Type B pancreatic cell (in vitro differentiated cells): ENCODE data around the gene DLGAP4. TPM values are rescaled to one million over a fixed set of nuclear protein-coding genes. Genes with fewer than 3 reads are reported as not detected.

ENCODE experiments used
- DNase-seq: peaks from one replicate; pipeline ENCODE4 v3.0.0; 2021; ENCODE audit warnings: mixed read lengths; ENCODE audit not compliant: unreplicated experiment; ENCODE audit errors: extremely low spot score
- H3K27ac Mint-ChIP-seq: 2 replicates; pipeline ENCODE4 v1.8.0; 2021; ENCODE audit warnings: mild to moderate bottlenecking, mixed read lengths
- H3K27me3 Mint-ChIP-seq: 2 replicates; pipeline ENCODE4 v1.8.0; 2021; ENCODE audit warnings: mixed read lengths
- H3K36me3 Mint-ChIP-seq: 2 replicates; pipeline ENCODE4 v1.8.0; 2021; ENCODE audit warnings: mixed read lengths
- H3K4me1 Mint-ChIP-seq: one replicate; pipeline ENCODE4 v1.8.0; 2021; ENCODE audit warnings: mixed read lengths; ENCODE audit not compliant: unreplicated experiment
- H3K4me3 Mint-ChIP-seq: 2 replicates; pipeline ENCODE4 v1.8.0; 2021; ENCODE audit warnings: mild to moderate bottlenecking, mixed read lengths
- H3K9me3 Mint-ChIP-seq: 2 replicates; pipeline ENCODE4 v1.8.0; 2021; ENCODE audit warnings: mixed read lengths
- CTCF ChIP-seq: fragments of 200-600 bp; sonication (generic); conservative IDR thresholded peaks from 2 replicates; pipeline ENCODE4 v1.5.0; 2021; ENCODE audit warnings: antibody characterized with exemption, mild to moderate bottlenecking
- total RNA-seq: library from RNA; stranded (reverse); gene quantifications from 2 replicates; pipeline ENCODE4 v1.2.1, GENCODE V29; 2021; ENCODE audit warnings: low replicate concordance

The DLGAP4 gene
- total RNA-seq, 1 donor from 2014 or later: 78.0 TPM

- Mint-ChIP-seq H3K36me3 (no peaks in the 10 kb centered on the region), H3K27ac (peak overlapping the region; percentile 95), H3K9me3 (no peaks in the 10 kb centered on the region), H3K4me3 (peak overlapping the region; percentile 80), H3K4me1 (peaks cover 57% of the 10 kb centered on the region), H3K27me3 (no peaks in the 10 kb centered on the region)
- DNase-seq: no peak
- no peak for TF ChIP-seq CTCF
Observed at GRCh38 chr20:36466089-36466488, 159.9 kb downstream of the DLGAP4 start.

GRCh38 chr20:36467076-36467999 is 161.2 kb downstream of the DLGAP4 start:
- Mint-ChIP-seq H3K36me3 (no peaks in the 10 kb centered on the region), H3K27ac (peak overlapping the region; percentile 95), H3K9me3 (no peaks in the 10 kb centered on the region), H3K4me1 (peaks cover 64% of the 10 kb centered on the region), H3K4me3 (peak overlapping the region; percentile 67), H3K27me3 (no peaks in the 10 kb centered on the region)
- no peak for DNase-seq
- TF ChIP-seq CTCF: no peak

- H3K4me3 Mint-ChIP-seq: peak overlapping the region; percentile 25
- H3K27me3 Mint-ChIP-seq: no peaks in the 10 kb centered on the region
- DNase-seq: no peak
- H3K36me3 Mint-ChIP-seq: no peaks in the 10 kb centered on the region
- peak overlapping the region; percentile 95 for H3K27ac Mint-ChIP-seq
- H3K9me3 Mint-ChIP-seq: no peaks in the 10 kb centered on the region
- H3K4me1 Mint-ChIP-seq: peaks cover 67% of the 10 kb centered on the region
- TF ChIP-seq CTCF: no peak
Observed at GRCh38 chr20:36468149-36469000, 162.2 kb downstream of the DLGAP4 start.

- Mint-ChIP-seq H3K4me3 (peak overlapping the region; percentile 49), H3K4me1 (peaks cover 72% of the 10 kb centered on the region), H3K27me3 (no peaks in the 10 kb centered on the region), H3K27ac (peak overlapping the region; percentile 82), H3K36me3 (no peaks in the 10 kb centered on the region), H3K9me3 (no peaks in the 10 kb centered on the region)
- DNase-seq: no peak
- TF ChIP-seq CTCF: no peak
Observed at GRCh38 chr20:36469973-36470372, 163.8 kb downstream of the DLGAP4 start.

GRCh38 chr20:36471885-36472636 is 165.9 kb downstream of the DLGAP4 start:
- no peak for TF ChIP-seq CTCF
- Mint-ChIP-seq H3K36me3 (no peaks in the 10 kb centered on the region), H3K27ac (peak overlapping the region; percentile 94), H3K4me3 (peak overlapping the region; percentile 58), H3K9me3 (no peaks in the 10 kb centered on the region), H3K4me1 (peaks cover 56% of the 10 kb centered on the region), H3K27me3 (no peaks in the 10 kb centered on the region)
- no peak for DNase-seq
